Activated CD8-positive, alpha-beta T cell treated with anti-CD3 and anti-CD28 coated beads for 36 hours (primary cell): Measurements from ENCODE around the gene ECT2L. TPM values are rescaled to one million over a fixed set of nuclear protein-coding genes. Genes with fewer than 3 reads are reported as not detected.
A peak's percentile ranks its signal among the peaks of the same experiment; 100 is the strongest.

ENCODE experiments used
- ATAC-seq: fragments of 200-7000 bp; cut with Tn5 transposase; one replicate; pipeline ENCODE4 v1.10.0; 2021; ENCODE audit warnings: mild to moderate bottlenecking, moderate library complexity
- CTCF ChIA-PET: fragments of 350-600 bp; sonication (Branson Sonifier 250); formaldehyde crosslinking; loops from one replicate; lab custom pipeline; 2021; ENCODE audit warnings: antibody characterized with exemption; lab: Charles Lee
- POLR2A ChIA-PET: fragments of 350-600 bp; sonication (Branson Sonifier 250); formaldehyde crosslinking; loops from one replicate; lab custom pipeline; 2021; ENCODE audit warnings: antibody characterized with exemption; lab: Charles Lee
- DNase-seq: peaks from one replicate; pipeline ENCODE4 v3.0.0-alpha.2; 2020
- H3K27ac Mint-ChIP-seq: one replicate; pipeline ENCODE4 v1.8.0; 2021; ENCODE audit warnings: mild to moderate bottlenecking, mixed read lengths
- H3K27me3 Mint-ChIP-seq: one replicate; pipeline ENCODE4 v1.8.0; 2021; ENCODE audit warnings: mixed read lengths
- H3K36me3 Mint-ChIP-seq: one replicate; pipeline ENCODE4 v1.8.0; 2021; ENCODE audit warnings: low read depth, mixed read lengths
- H3K4me1 Mint-ChIP-seq: one replicate; pipeline ENCODE4 v1.8.0; 2021; ENCODE audit warnings: low read depth, mixed read lengths
- H3K4me3 Mint-ChIP-seq: one replicate; pipeline ENCODE4 v1.8.0; 2021; ENCODE audit warnings: mild to moderate bottlenecking, moderate library complexity, mixed read lengths
- H3K9me3 Mint-ChIP-seq: one replicate; pipeline ENCODE4 v1.8.0; 2021; ENCODE audit warnings: mixed read lengths
- CTCF ChIP-seq: fragments of 200-600 bp; IDR thresholded peaks from one replicate; pipeline ENCODE4 v1.8.0; 2022; ENCODE audit warnings: antibody characterized with exemption, mild to moderate bottlenecking
- intact Hi-C: fragments of 100-400 bp; cut with micrococcal nuclease; formaldehyde crosslinking; loops from one replicate; pipeline ENCODE4 v1.10.0; 2022
- total RNA-seq, 2 experiments: library from RNA; stranded (reverse); gene quantifications; one replicate each; pipeline ENCODE4 v1.2.3, GENCODE V29; 2021

Gene ECT2L
- total RNA-seq, 2 experiments from 2014 or later, result not detected

GRCh38 chr6:138945354-138945753, 149.5 kb downstream of the ECT2L start:
- Mint-ChIP-seq H3K9me3 (no peaks in the 10 kb centered on the region), H3K27me3 (no peaks in the 10 kb centered on the region), H3K36me3 (peaks cover 37% of the 10 kb centered on the region), H3K27ac (no peak overlapping the region), H3K4me1 (peaks cover 47% of the 10 kb centered on the region), H3K4me3 (no peak overlapping the region)
- intact Hi-C loops, result loop anchor here (5.0 kb wide), 1 partner anchor 42 kb away; the partner anchor contains the start of gene REPS1
- peak; percentile 30 for TF ChIP-seq CTCF
- POLR2A ChIA-PET, result no interaction called here
- CTCF ChIA-PET, result no interaction called here
- ATAC-seq (no peak), DNase-seq (peak; percentile 19)

- Mint-ChIP-seq H3K4me1 (peaks cover 56% of the 10 kb centered on the region), H3K36me3 (peaks cover 36% of the 10 kb centered on the region), H3K9me3 (no peaks in the 10 kb centered on the region), H3K4me3 (no peak overlapping the region), H3K27me3 (no peaks in the 10 kb centered on the region), H3K27ac (peak overlapping the region; percentile 90)
- ATAC-seq, result no peak
- no peak for DNase-seq
- ChIA-PET POLR2A (no interaction called here), CTCF (interaction anchor here (1.1 to 1.3 kb wide), 2 partner anchors 39 to 41 kb away, joined by 3 to 5 read pairs; no protein-coding TSS in a partner anchor)
- intact Hi-C loops, result loop anchor here (5.0 kb wide), 1 partner anchor 39 kb away; the partner anchor contains the start of gene REPS1
- no peak for TF ChIP-seq CTCF
Measured at GRCh38 chr6:138948004-138948403, 152.1 kb downstream of the ECT2L start.

GRCh38 chr6:138948546-138949179, 152.8 kb downstream of the ECT2L start:
- Mint-ChIP-seq H3K4me1 (peaks cover 63% of the 10 kb centered on the region), H3K9me3 (peaks cover 1% of the 10 kb centered on the region), H3K36me3 (peaks cover 38% of the 10 kb centered on the region), H3K4me3 (no peak overlapping the region), H3K27me3 (no peaks in the 10 kb centered on the region), H3K27ac (no peak overlapping the region)
- ATAC-seq (no peak), DNase-seq (no peak)
- ChIA-PET CTCF (no interaction called here), POLR2A (no interaction called here)
- no peak for TF ChIP-seq CTCF
- intact Hi-C loops, result loop anchor here (5.0 kb wide), 1 partner anchor 39 kb away; the partner anchor contains the start of gene REPS1

- TF ChIP-seq CTCF, result no peak
- ChIA-PET CTCF (interaction anchor here (1.4 to 1.6 kb wide), 2 partner anchors 34 to 35 kb away, joined by 5 to 6 read pairs; no protein-coding TSS in a partner anchor), POLR2A (no interaction called here)
- ATAC-seq, result peak; percentile 58
- Mint-ChIP-seq H3K27me3 (no peaks in the 10 kb centered on the region), H3K9me3 (peaks cover 3% of the 10 kb centered on the region), H3K27ac (peak overlapping the region; percentile 28), H3K4me1 (peaks cover 58% of the 10 kb centered on the region), H3K36me3 (peaks cover 19% of the 10 kb centered on the region), H3K4me3 (no peak overlapping the region)
- DNase-seq, result no peak
- intact Hi-C loops, result no loop called here
Measured at GRCh38 chr6:138953451-138953850, 157.6 kb downstream of the ECT2L start.

Other genes with a start within 250 kb of the ECT2L start
- 10 to 100 TPM; 15.0 to 15.7 TPM for gene CCDC28A, start 22.3 kb upstream of the ECT2L start, total RNA-seq
- gene REPS1, start 192.2 kb downstream of the ECT2L start, total RNA-seq, result 10 to 100 TPM; 44.9 to 46.6 TPM
- 100 to 1,000 TPM; 147 to 155 TPM for gene ABRACL, start 232.7 kb downstream of the ECT2L start, total RNA-seq